Trophoblast cell (in vitro differentiated cells and primary cell): ENCODE results near the gene TRUB2.

Experiments
- DNase-seq, 2 donors: peaks; one replicate each; pipeline ENCODE4 v3.0.0-alpha.2; 2016
- H2AFZ ChIP-seq: 2 replicates; pipeline ENCODE4 v1.6.1; 2013; ENCODE audit warnings: low read length, moderate library complexity, mild to moderate bottlenecking; ENCODE audit not compliant: insufficient read depth, poor library complexity
- H2AK5ac ChIP-seq: 2 replicates; pipeline ENCODE4 v1.6.1; 2013; ENCODE audit warnings: mild to moderate bottlenecking, low read length
- H2BK120ac ChIP-seq: 2 replicates; pipeline ENCODE4 v1.6.1; 2013; ENCODE audit warnings: low read length, mild to moderate bottlenecking, moderate library complexity; ENCODE audit not compliant: insufficient read depth, poor library complexity
- H2BK12ac ChIP-seq: 2 replicates; pipeline ENCODE4 v1.6.1; 2013; ENCODE audit warnings: mild to moderate bottlenecking, low read length, moderate library complexity
- H2BK5ac ChIP-seq: 2 replicates; pipeline ENCODE4 v1.6.1; 2013; ENCODE audit warnings: low read length, low read depth, moderate library complexity, mild to moderate bottlenecking; ENCODE audit not compliant: poor library complexity
- H3K14ac ChIP-seq: 2 replicates; pipeline ENCODE4 v1.6.1; 2013; ENCODE audit warnings: mild to moderate bottlenecking, low read length
- H3K18ac ChIP-seq: 2 replicates; pipeline ENCODE4 v1.6.1; 2013; ENCODE audit warnings: mild to moderate bottlenecking, low read length
- H3K23ac ChIP-seq: 2 replicates; pipeline ENCODE4 v1.6.1; 2013; ENCODE audit warnings: low read length
- H3K27ac ChIP-seq: 2 replicates; pipeline ENCODE4 v1.5.1; 2013; ENCODE audit warnings: low read depth, mild to moderate bottlenecking, inconsistent platforms, low read length, moderate library complexity
- H3K27me3 ChIP-seq: 2 replicates; pipeline ENCODE4 v1.6.1; 2013; ENCODE audit warnings: inconsistent platforms, mild to moderate bottlenecking, low read length, moderate library complexity; ENCODE audit not compliant: insufficient read depth
- H3K36me3 ChIP-seq, 2 experiments: 1 replicate in 1 of 2; 2 replicates in 1 of 2; pipeline ENCODE4 v1.6.1; 2013; ENCODE audit warnings: low read length in 2 of 2, mild to moderate bottlenecking in 2 of 2, moderate library complexity in 1 of 2; ENCODE audit not compliant: insufficient read depth in 2 of 2, control insufficient read depth in 1 of 2
- H3K4ac ChIP-seq: 2 replicates; pipeline ENCODE4 v1.6.1; 2013; ENCODE audit warnings: low read depth, mild to moderate bottlenecking, low read length, moderate library complexity
- H3K4me1 ChIP-seq, 2 experiments: 1 replicate in 1 of 2; 2 replicates in 1 of 2; pipeline ENCODE4 v1.6.1; 2013; ENCODE audit warnings: low read length in 2 of 2, mild to moderate bottlenecking in 2 of 2, moderate library complexity in 1 of 2; ENCODE audit not compliant: insufficient read depth in 2 of 2, control insufficient read depth in 1 of 2
- H3K4me2 ChIP-seq: 2 replicates; pipeline ENCODE4 v1.6.1; 2013; ENCODE audit warnings: inconsistent platforms, mild to moderate bottlenecking, low read length, moderate library complexity
- H3K4me3 ChIP-seq: 2 replicates; pipeline ENCODE4 v1.5.1; 2013; ENCODE audit warnings: mild to moderate bottlenecking, low read depth, low read length, inconsistent platforms
- H3K79me1 ChIP-seq: one replicate; pipeline ENCODE4 v1.6.1; 2013; ENCODE audit warnings: low read length
- H3K79me2 ChIP-seq: 2 replicates; pipeline ENCODE4 v1.6.1; 2013; ENCODE audit warnings: low read length, mild to moderate bottlenecking; ENCODE audit not compliant: control insufficient read depth, insufficient read depth, poor library complexity
- H3K9ac ChIP-seq: 2 replicates; pipeline ENCODE4 v1.6.1; 2013; ENCODE audit warnings: mild to moderate bottlenecking, low read length
- H3K9me3 ChIP-seq: 2 replicates; pipeline ENCODE4 v1.6.1; 2013; ENCODE audit warnings: low read depth, mild to moderate bottlenecking, control low read depth, inconsistent platforms, low read length; ENCODE audit not compliant: insufficient read depth
- H4K12ac ChIP-seq: 2 replicates; pipeline ENCODE4 v1.6.1; 2013; ENCODE audit warnings: low read depth, mild to moderate bottlenecking, low read length, moderate library complexity
- H4K8ac ChIP-seq: 2 replicates; pipeline ENCODE4 v1.6.1; 2013; ENCODE audit warnings: low read depth, mild to moderate bottlenecking, low read length, moderate library complexity
- H4K91ac ChIP-seq: one replicate; pipeline ENCODE4 v1.6.1; 2013; ENCODE audit warnings: low read depth, mild to moderate bottlenecking, low read length, moderate library complexity
- WGBS: extraction: QIAGEN DNeasy Blood & Tissue Kit; methylation state at CpG from one replicate; pipeline ENCODE4 v1.1.7; 2013; ENCODE audit warnings: missing lambda C conversion rate; ENCODE audit not compliant: insufficient read length, insufficient coverage; ENCODE audit errors: extremely low coverage; 5-methylcytosine and 5-hydroxymethylcytosine counted together

Gene TRUB2

GRCh38 chr9:128260340-128260739 lies 61.9 kb downstream of the TRUB2 start:
- WGBS, result no CpG with 5 or more reads among the region's 17 CpGs
- Histone ChIP-seq H2AK5ac (no peak overlapping the region), H3K4me2 (no peak overlapping the region)

GRCh38 chr9:128259156-128259555 lies 63.1 kb downstream of the TRUB2 start:
- Histone ChIP-seq H3K4ac (no peak overlapping the region), H3K4me2 (no peak overlapping the region), H3K18ac (no peak overlapping the region), H3K27ac (no peak overlapping the region), H3K79me2 (no peaks in the 10 kb centered on the region), H4K12ac (no peak overlapping the region), H2AFZ (no peak overlapping the region), H3K9ac (no peak overlapping the region), H3K14ac (no peak overlapping the region), H3K4me3 (no peak overlapping the region), H3K27me3 (no peaks in the 10 kb centered on the region), H3K9me3 (no peaks in the 10 kb centered on the region), H3K79me1 (no peaks in the 10 kb centered on the region), H4K8ac (no peak overlapping the region), H3K36me3 (peaks cover 63 to 68% of the 10 kb centered on the region in 2 experiments), H2BK120ac (no peak overlapping the region), H2AK5ac (no peak overlapping the region), H3K4me1 (peaks cover under 1 to 4% of the 10 kb centered on the region in 2 experiments), H3K23ac (no peak overlapping the region), H2BK5ac (no peak overlapping the region), H2BK12ac (no peak overlapping the region), H4K91ac (no peak overlapping the region)
- no CpG with 5 or more reads among the region's 9 CpGs for WGBS
- DNase-seq, result no peak

More at GRCh38 chr9:128260340-128260739, 61.9 kb downstream of the TRUB2 start:
- H3K27ac ChIP-seq, result no peak overlapping the region
- H3K4me3 ChIP-seq, result no peak overlapping the region
- H3K4me1 ChIP-seq, result no peaks in the 10 kb centered on the region
- no peak overlapping the region for H4K12ac ChIP-seq
- H3K18ac ChIP-seq, result no peak overlapping the region
- no peak overlapping the region for H4K91ac ChIP-seq
- no peak overlapping the region for H3K14ac ChIP-seq
- H3K9me3 ChIP-seq, result no peaks in the 10 kb centered on the region
- H2BK12ac ChIP-seq, result no peak overlapping the region
- H2AFZ ChIP-seq, result no peak overlapping the region
- H4K8ac ChIP-seq, result no peak overlapping the region
- H2BK120ac ChIP-seq, result no peak overlapping the region
- no peak overlapping the region for H3K9ac ChIP-seq
- DNase-seq, result no peak
- no peak overlapping the region for H2BK5ac ChIP-seq
- H3K23ac ChIP-seq, result no peak overlapping the region
- H3K27me3 ChIP-seq, result no peaks in the 10 kb centered on the region
- no peaks in the 10 kb centered on the region for H3K79me1 ChIP-seq
- H3K4ac ChIP-seq, result no peak overlapping the region
- H3K79me2 ChIP-seq, result no peaks in the 10 kb centered on the region
- peaks cover 65 to 75% of the 10 kb centered on the region in 2 experiments for H3K36me3 ChIP-seq

DNA sequence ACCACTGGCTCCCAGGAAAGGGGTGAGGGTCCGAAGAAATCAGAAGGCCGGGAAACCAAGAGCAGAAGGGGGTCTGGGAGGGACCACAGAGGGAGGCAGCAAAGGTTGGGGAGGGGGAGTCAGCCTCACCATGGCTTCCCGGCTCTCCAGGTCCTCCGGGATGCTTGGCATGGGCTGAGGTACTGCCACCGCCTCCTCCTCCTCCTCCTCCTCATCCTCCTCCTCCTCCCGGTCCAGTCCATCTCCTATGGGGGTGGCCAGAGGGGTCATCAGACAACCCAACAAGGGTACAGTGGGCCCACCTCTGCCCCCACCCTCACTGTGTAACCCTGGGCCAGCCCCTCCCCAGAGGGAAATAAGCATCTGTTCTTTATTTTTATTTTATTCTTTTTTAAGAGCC lies 63.9 kb downstream of the TRUB2 start:
- Histone ChIP-seq H3K9ac (no peak overlapping the region), H3K18ac (no peak overlapping the region), H3K27ac (no peak overlapping the region), H3K79me2 (no peaks in the 10 kb centered on the region), H2BK120ac (no peak overlapping the region), H3K14ac (no peak overlapping the region), H3K27me3 (no peaks in the 10 kb centered on the region), H3K79me1 (no peaks in the 10 kb centered on the region), H3K23ac (no peak overlapping the region), H3K4me2 (no peak overlapping the region), H4K91ac (no peak overlapping the region), H4K8ac (no peak overlapping the region), H3K36me3 (peaks cover 61 to 72% of the 10 kb centered on the region in 2 experiments), H3K9me3 (no peaks in the 10 kb centered on the region), H3K4me3 (no peak overlapping the region), H2BK12ac (no peak overlapping the region), H4K12ac (no peak overlapping the region), H2AFZ (no peak overlapping the region), H2AK5ac (no peak overlapping the region), H3K4ac (no peak overlapping the region), H3K4me1 (peaks cover 2 to 4% of the 10 kb centered on the region in 2 experiments), H2BK5ac (no peak overlapping the region)
- DNase-seq, result no peak
- no CpG with 5 or more reads among the region's 6 CpGs for WGBS

DNA sequence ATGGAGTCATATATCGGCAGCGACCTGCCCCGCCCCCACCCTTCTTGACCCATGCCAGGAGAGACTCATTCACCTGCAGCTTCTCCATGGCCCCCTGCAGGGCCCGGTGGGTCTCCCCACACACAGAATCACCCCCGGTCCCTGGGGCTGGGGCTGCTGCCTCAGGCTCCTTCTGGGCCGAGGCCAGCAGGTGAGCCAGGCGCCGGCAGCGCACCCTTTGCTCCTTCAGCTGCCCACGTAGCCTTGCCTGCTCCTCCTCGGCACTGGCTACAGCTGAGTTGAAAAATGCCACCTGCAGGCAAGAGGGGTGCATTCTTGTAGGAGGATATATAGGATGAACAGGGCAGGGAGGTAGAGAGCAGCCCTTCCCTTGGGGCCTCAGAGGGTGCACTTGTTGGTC lies 64.3 kb downstream of the TRUB2 start:
- no peak overlapping the region for H3K4me2 ChIP-seq

More for the DNA sequence above, 64.3 kb downstream of the TRUB2 start:
- no peak overlapping the region for H3K14ac ChIP-seq
- no peaks in the 10 kb centered on the region for H3K79me2 ChIP-seq
- no peak for DNase-seq
- H3K79me1 ChIP-seq, result no peaks in the 10 kb centered on the region
- H3K18ac ChIP-seq, result no peak overlapping the region
- no peak overlapping the region for H4K12ac ChIP-seq
- no peak overlapping the region for H4K8ac ChIP-seq
- WGBS, result no CpG with 5 or more reads among the region's 11 CpGs
- H4K91ac ChIP-seq, result no peak overlapping the region
- no peak overlapping the region for H3K9ac ChIP-seq
- peaks cover 63 to 68% of the 10 kb centered on the region in 2 experiments for H3K36me3 ChIP-seq
- H3K27ac ChIP-seq, result no peak overlapping the region
- H2AK5ac ChIP-seq, result no peak overlapping the region
- no peak overlapping the region for H3K4me3 ChIP-seq
- H3K9me3 ChIP-seq, result no peaks in the 10 kb centered on the region
- H2BK5ac ChIP-seq, result no peak overlapping the region
- no peak overlapping the region for H2BK120ac ChIP-seq
- no peak overlapping the region for H2AFZ ChIP-seq
- no peak overlapping the region for H2BK12ac ChIP-seq
- peaks cover 2 to 4% of the 10 kb centered on the region in 2 experiments for H3K4me1 ChIP-seq
- H3K23ac ChIP-seq, result no peak overlapping the region
- no peaks in the 10 kb centered on the region for H3K27me3 ChIP-seq
- no peak overlapping the region for H3K4ac ChIP-seq
